ENCODE results near the gene TMTC4. TPM values are rescaled to one million over a fixed set of nuclear protein-coding genes. Genes with fewer than 3 reads are reported as not detected.

TMTC4 gene
- total RNA-seq, 1 donor, result 8.7 TPM

Other genes with a start within 250 kb of the TMTC4 start
- gene GGACT, start 86.0 kb downstream of the TMTC4 start, total RNA-seq, result 7.1 and 7.6 TPM in 2 replicates

Measured in osteoblast (primary cell).